GM13976 (cell line): ENCODE data around the gene GRM4.
"Not testable (repeated sequence)": the region's sequence is repeated elsewhere in the genome, so short reads cannot be mapped to it uniquely, and the experiment has no call there.

ENCODE experiments used
- DNase-seq: peaks from one replicate; pipeline ENCODE4 v3.0.0; 2012; ENCODE audit warnings: low spot score
- CTCF ChIP-seq: IDR thresholded peaks from 2 replicates; pipeline ENCODE4 v1.5.1; 2012; ENCODE audit warnings: borderline replicate concordance, mild to moderate bottlenecking; ENCODE audit not compliant: insufficient read depth; ENCODE audit errors: extremely low read depth, missing control alignments, control extremely low read depth
- in situ Hi-C: fragments of 300-500 bp; cut with MboI; formaldehyde crosslinking; loops from one replicate; pipeline ENCODE4 v1.12.0; 2022; ENCODE audit warnings: low sequenced_read_pairs, mixed read lengths, inconsistent platforms; ENCODE audit not compliant: unreplicated experiment

GRM4 gene

GRCh38 chr6:34018961-34019606 is 126.8 kb downstream of the GRM4 start:
- no peak for DNase-seq
- no peak for TF ChIP-seq CTCF
- in situ Hi-C loops: no loop called here

- no peak for TF ChIP-seq CTCF
These were observed 127.9 kb downstream of the GRM4 start for GRCh38 chr6:34018026-34018425.

GRCh38 chr6:34017106-34017805 is 128.6 kb downstream of the GRM4 start:
- no peak for DNase-seq
- TF ChIP-seq CTCF: no peak

More at GRCh38 chr6:34018026-34018425, 127.9 kb downstream of the GRM4 start:
- in situ Hi-C loops: no loop called here
- DNase-seq: no peak

GRCh38 chr6:34016573-34016972 is 129.3 kb downstream of the GRM4 start:
- DNase-seq, in situ Hi-C loops: not testable (repeated sequence)

More at GRCh38 chr6:34017106-34017805, 128.6 kb downstream of the GRM4 start:
- in situ Hi-C loops: no loop called here

- no peak for DNase-seq
- no peak for TF ChIP-seq CTCF
- in situ Hi-C loops: no loop called here
These were observed 130.3 kb downstream of the GRM4 start for GRCh38 chr6:34015586-34015985.

- in situ Hi-C loops: no loop called here
- no peak for TF ChIP-seq CTCF
- no peak for DNase-seq
These were observed 134.6 kb downstream of the GRM4 start for GRCh38 chr6:34011264-34011663.

- no peak for TF ChIP-seq CTCF
- in situ Hi-C loops: no loop called here
- DNase-seq: no peak
These were observed 139.9 kb downstream of the GRM4 start for GRCh38 chr6:34005901-34006531.
